Activated CD4-positive, alpha-beta T cell treated with anti-CD3 and anti-CD28 coated beads, Interleukin-2, amount 10 ng/mL, durations not matched to agents 7 days and 5 days (primary cell): ENCODE measurements around the gene LTB. TPM values are rescaled to one million over a fixed set of nuclear protein-coding genes. Genes with fewer than 3 reads are reported as not detected.

Experiments
- CTCF ChIA-PET: fragments of 350-600 bp; sonication (Branson Sonifier 250); formaldehyde crosslinking; loops from one replicate; lab custom pipeline; 2021; ENCODE audit warnings: antibody characterized with exemption; lab: Charles Lee
- POLR2A ChIA-PET: fragments of 350-600 bp; sonication (Branson Sonifier 250); formaldehyde crosslinking; loops from one replicate; lab custom pipeline; 2021; ENCODE audit warnings: antibody characterized with exemption; lab: Charles Lee
- DNase-seq: peaks from one replicate; pipeline ENCODE4 v3.0.0-alpha.2; 2020
- H3K27ac Mint-ChIP-seq: one replicate; pipeline ENCODE4 v1.8.0; 2021; ENCODE audit warnings: mild to moderate bottlenecking, moderate library complexity, mixed read lengths
- H3K27me3 Mint-ChIP-seq: one replicate; pipeline ENCODE4 v1.8.0; 2021; ENCODE audit warnings: mixed read lengths
- H3K36me3 Mint-ChIP-seq: one replicate; pipeline ENCODE4 v1.8.0; 2021; ENCODE audit warnings: low read depth, mixed read lengths
- H3K4me1 Mint-ChIP-seq: one replicate; pipeline ENCODE4 v1.8.0; 2021; ENCODE audit warnings: mixed read lengths
- H3K4me3 Mint-ChIP-seq: one replicate; pipeline ENCODE4 v1.8.0; 2021; ENCODE audit warnings: mild to moderate bottlenecking, moderate library complexity, mixed read lengths
- H3K9me3 Mint-ChIP-seq: one replicate; pipeline ENCODE4 v1.8.0; 2021; ENCODE audit warnings: mixed read lengths
- total RNA-seq, 2 experiments: library from RNA; stranded (reverse); gene quantifications; one replicate each; pipeline ENCODE4 v1.2.3, GENCODE V29; 2021

LTB gene
- total RNA-seq, 2 experiments from 2014 or later: 585 to 747 TPM

GRCh38 chr6:31620586-31621319 lies 38.5 kb upstream of the LTB start, which contains the start of gene PRRC2A:
Gene PRRC2A, plus strand, starts transcription at chr6:31620715. Its CDS starts 2,075 bp downstream, at chr6:31622790.
- ChIA-PET POLR2A (interaction anchor here (0.6 kb wide), 1 partner anchor 9 kb away, joined by 3 read pairs; no protein-coding TSS in a partner anchor), CTCF (interaction anchor here (0.9 to 3.5 kb wide), 3 partner anchors 22 to 45 kb away, joined by 3 to 12 read pairs (median 3); partner anchors contain the start of genes LTB and TNF)
- peaks cover 49% of the 10 kb centered on the region for H3K36me3 Mint-ChIP-seq
- peak within 1 kb of the TSS; percentile 86 for H3K4me3 Mint-ChIP-seq
- no peaks in the 10 kb centered on the region for H3K9me3 Mint-ChIP-seq
- no peaks in the 10 kb centered on the region for H3K27me3 Mint-ChIP-seq
- peak; percentile 80 for DNase-seq
- H3K27ac Mint-ChIP-seq: peak within 1 kb of the TSS; percentile 95
- peaks cover 43% of the 10 kb centered on the region for H3K4me1 Mint-ChIP-seq

GRCh38 chr6:31619805-31620585 lies 37.8 kb upstream of the LTB start:
- peaks cover 51% of the 10 kb centered on the region for H3K4me1 Mint-ChIP-seq
- peak overlapping the region; percentile 95 for H3K27ac Mint-ChIP-seq
- no peaks in the 10 kb centered on the region for H3K27me3 Mint-ChIP-seq
- H3K4me3 Mint-ChIP-seq: peak overlapping the region; percentile 86
- POLR2A ChIA-PET: interaction anchor here (0.6 to 0.7 kb wide), 2 partner anchors 10 to 45 kb away, joined by 3 to 4 read pairs; partner anchors contain the start of gene GPANK1
- no peaks in the 10 kb centered on the region for H3K9me3 Mint-ChIP-seq
- peaks cover 42% of the 10 kb centered on the region for H3K36me3 Mint-ChIP-seq
- DNase-seq: peak; percentile 98
- CTCF ChIA-PET: interaction anchor here (0.6 to 3.5 kb wide), 5 partner anchors 22 to 145 kb away, joined by 3 to 12 read pairs (median 3); partner anchors contain the start of genes ATP6V1G2, LTB and TNF

- CTCF ChIA-PET: interaction anchor here (0.6 to 6.0 kb wide), 10 partner anchors 19 to 281 kb away, joined by 3 to 51 read pairs (median 3); partner anchors contain the start of genes ATP6V1G2 and NCR3
- H3K9me3 Mint-ChIP-seq: no peaks in the 10 kb centered on the region
- POLR2A ChIA-PET: no interaction called here
Observed at GRCh38 chr6:31617010-31617409, 34.8 kb upstream of the LTB start.

GRCh38 chr6:31615748-31616147 lies 33.5 kb upstream of the LTB start:
- Mint-ChIP-seq H3K4me3 (peak overlapping the region; percentile 71), H3K36me3 (peaks cover 10% of the 10 kb centered on the region), H3K4me1 (peaks cover 40% of the 10 kb centered on the region), H3K27ac (peak overlapping the region; percentile 86), H3K9me3 (no peaks in the 10 kb centered on the region), H3K27me3 (no peaks in the 10 kb centered on the region)
- ChIA-PET POLR2A (no interaction called here), CTCF (interaction anchor here (1.2 to 6.0 kb wide), 4 partner anchors 18 to 65 kb away, joined by 3 to 51 read pairs (median 3); no protein-coding TSS in a partner anchor)
- peak; percentile 40 for DNase-seq

More at GRCh38 chr6:31617010-31617409, 34.8 kb upstream of the LTB start:
- peaks cover 46% of the 10 kb centered on the region for H3K4me1 Mint-ChIP-seq
- no peak for DNase-seq
- no peaks in the 10 kb centered on the region for H3K27me3 Mint-ChIP-seq
- H3K27ac Mint-ChIP-seq: peak overlapping the region; percentile 23
- peak overlapping the region; percentile 71 for H3K4me3 Mint-ChIP-seq
- peaks cover 20% of the 10 kb centered on the region for H3K36me3 Mint-ChIP-seq

- H3K4me3 Mint-ChIP-seq: peak within 1 kb of the TSS; percentile 71
- no peaks in the 10 kb centered on the region for H3K9me3 Mint-ChIP-seq
- no peaks in the 10 kb centered on the region for H3K27me3 Mint-ChIP-seq
- no peak for DNase-seq
- ChIA-PET CTCF (interaction anchor here (0.6 to 6.0 kb wide), 4 partner anchors 17 to 197 kb away, joined by 3 to 51 read pairs (median 10); partner anchors contain the start of gene ATP6V1G2), POLR2A (no interaction called here)
- peak within 1 kb of the TSS; percentile 86 for H3K27ac Mint-ChIP-seq
- peaks cover 10% of the 10 kb centered on the region for H3K36me3 Mint-ChIP-seq
- H3K4me1 Mint-ChIP-seq: peaks cover 40% of the 10 kb centered on the region
Observed at GRCh38 chr6:31614684-31615578, 32.7 kb upstream of the LTB start, which contains the start of gene AIF1. Gene AIF1, plus strand, starts transcription at chr6:31615234. Its CDS starts 96 bp downstream, at chr6:31615330.

GRCh38 chr6:31614075-31614619 lies 31.9 kb upstream of the LTB start:
- CTCF ChIA-PET: interaction anchor here (4.2 to 6.0 kb wide), 2 partner anchors 16 to 63 kb away, joined by 16 to 51 read pairs; no protein-coding TSS in a partner anchor
- Mint-ChIP-seq H3K27ac (peak overlapping the region; percentile 64), H3K4me1 (peaks cover 35% of the 10 kb centered on the region), H3K27me3 (no peaks in the 10 kb centered on the region), H3K36me3 (peaks cover 9% of the 10 kb centered on the region), H3K4me3 (no peak overlapping the region), H3K9me3 (no peaks in the 10 kb centered on the region)
- no peak for DNase-seq
- POLR2A ChIA-PET: no interaction called here

GRCh38 chr6:31610968-31611367 lies 28.7 kb upstream of the LTB start:
- ChIA-PET CTCF (interaction anchor here (0.8 to 30.8 kb wide), 5 partner anchors 13 to 65 kb away, joined by 3 to 576 read pairs (median 16); partner anchors contain the start of genes LST1, LTB, NCR3 and TNF), POLR2A (no interaction called here)
- H3K27me3 Mint-ChIP-seq: no peaks in the 10 kb centered on the region
- H3K4me3 Mint-ChIP-seq: no peak overlapping the region
- peaks cover 22% of the 10 kb centered on the region for H3K4me1 Mint-ChIP-seq
- H3K36me3 Mint-ChIP-seq: peaks cover 2% of the 10 kb centered on the region
- no peak overlapping the region for H3K27ac Mint-ChIP-seq
- no peak for DNase-seq
- H3K9me3 Mint-ChIP-seq: no peaks in the 10 kb centered on the region

GRCh38 chr6:31609519-31610406 lies 27.5 kb upstream of the LTB start:
- ChIA-PET CTCF (interaction anchor here (0.7 to 30.8 kb wide), 8 partner anchors 9 to 64 kb away, joined by 3 to 576 read pairs (median 4); partner anchors contain the start of genes ATP6V1G2, LST1, LTB and NCR3), POLR2A (no interaction called here)
- H3K36me3 Mint-ChIP-seq: no peaks in the 10 kb centered on the region
- no peaks in the 10 kb centered on the region for H3K9me3 Mint-ChIP-seq
- H3K27me3 Mint-ChIP-seq: no peaks in the 10 kb centered on the region
- H3K27ac Mint-ChIP-seq: no peak overlapping the region
- no peak for DNase-seq
- no peak overlapping the region for H3K4me3 Mint-ChIP-seq
- peaks cover 10% of the 10 kb centered on the region for H3K4me1 Mint-ChIP-seq

- peak overlapping the region; percentile 42 for H3K27ac Mint-ChIP-seq
- no peaks in the 10 kb centered on the region for H3K9me3 Mint-ChIP-seq
- DNase-seq: no peak
- peaks cover 2% of the 10 kb centered on the region for H3K27me3 Mint-ChIP-seq
- no peak overlapping the region for H3K4me3 Mint-ChIP-seq
- ChIA-PET CTCF (interaction anchor here (0.6 to 30.8 kb wide), 6 partner anchors 9 to 274 kb away, joined by 3 to 576 read pairs (median 6); partner anchors contain the start of genes DDX39B, LST1, LTB and NCR3), POLR2A (no interaction called here)
- H3K4me1 Mint-ChIP-seq: peaks cover 3% of the 10 kb centered on the region
- no peaks in the 10 kb centered on the region for H3K36me3 Mint-ChIP-seq
Observed at GRCh38 chr6:31607317-31607716, 25.1 kb upstream of the LTB start.

- Mint-ChIP-seq H3K36me3 (no peaks in the 10 kb centered on the region), H3K27ac (peak overlapping the region; percentile 3), H3K9me3 (no peaks in the 10 kb centered on the region), H3K27me3 (no peaks in the 10 kb centered on the region), H3K4me3 (no peak overlapping the region), H3K4me1 (peaks cover 51% of the 10 kb centered on the region)
- CTCF ChIA-PET: interaction anchor here (0.9 to 30.8 kb wide), 9 partner anchors 12 to 288 kb away, joined by 3 to 576 read pairs (median 36); partner anchors contain the start of genes AIF1, ATP6V1G2, DDX39B and LST1
- peak; percentile 66 for DNase-seq
- POLR2A ChIA-PET: interaction anchor here (1.7 to 2.7 kb wide), 2 partner anchors 15 to 22 kb away, joined by 5 to 15 read pairs; partner anchors contain the start of genes LTB and TNF
Observed at GRCh38 chr6:31597006-31597405, 14.8 kb upstream of the LTB start.
